ENCODE measurements around the gene RHPN2.

Gene RHPN2
- total RNA-seq = 0 to 6.0 (median 0.98) reads per million in 3 experiments

DNA sequence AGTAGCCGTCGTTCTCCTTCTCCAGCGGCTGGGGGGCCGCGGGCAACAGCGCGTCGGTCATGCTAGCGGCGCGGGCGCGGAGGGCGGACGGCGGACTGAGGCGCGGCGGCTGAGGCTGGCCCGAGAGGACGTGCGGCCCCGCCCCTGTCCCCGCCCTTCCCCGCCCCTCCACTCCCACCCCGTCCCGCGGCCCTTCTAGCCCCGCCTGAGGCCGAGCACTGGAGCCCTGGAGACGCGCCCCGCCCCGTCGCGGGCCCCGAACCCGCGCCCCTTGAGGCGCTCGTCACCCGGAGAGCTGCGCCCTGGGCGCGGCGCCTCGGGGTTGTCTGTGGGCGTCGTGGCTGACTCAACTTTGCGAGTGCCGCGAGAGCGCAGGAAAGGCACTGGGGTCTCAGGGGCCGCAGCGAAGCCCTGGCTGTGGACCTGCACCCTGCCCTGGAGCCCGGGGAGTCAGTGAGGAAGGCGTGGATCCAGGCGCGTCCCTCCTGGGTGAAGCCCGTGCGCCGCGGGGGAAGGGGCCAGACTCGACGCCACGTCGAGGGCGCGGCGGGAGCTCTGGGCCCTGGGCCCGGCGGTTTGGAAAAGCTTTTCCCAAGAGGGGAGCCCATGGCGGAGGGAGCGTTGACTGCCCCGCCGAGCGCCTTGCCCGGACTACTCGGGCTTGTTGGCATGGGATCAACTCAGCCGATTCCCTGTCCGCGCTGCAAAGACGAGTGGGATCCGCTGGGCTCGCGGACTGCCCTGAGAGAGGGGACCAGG, at the start of gene RHPN2:
Gene RHPN2, minus strand, starts transcription at position 97 of the 759 bp plus-strand sequence. Its CDS starts 36 bp downstream, at position 61.
- DNase-seq = peak; percentile 6

DNA sequence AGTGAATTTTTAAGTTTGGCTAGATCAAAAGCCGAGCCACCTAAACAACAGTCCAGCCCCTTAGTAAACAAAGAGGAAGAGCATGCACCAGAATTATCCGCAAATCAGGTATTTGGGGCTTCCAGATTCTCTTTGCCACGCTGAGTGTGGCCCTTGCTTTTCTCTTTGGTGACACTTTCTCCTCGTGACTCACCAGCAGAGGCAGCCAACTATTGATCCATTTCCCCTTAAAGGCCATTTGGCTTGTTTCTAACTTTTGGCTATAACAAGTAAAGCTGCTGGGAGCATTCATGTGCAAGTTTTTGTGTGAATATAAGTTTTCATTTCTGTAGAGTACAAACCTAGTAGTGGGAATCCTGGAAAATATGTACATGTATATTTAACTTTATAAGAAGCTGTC, 49.6 kb upstream of the RHPN2 start:
- DNase-seq = no peak

DNA sequence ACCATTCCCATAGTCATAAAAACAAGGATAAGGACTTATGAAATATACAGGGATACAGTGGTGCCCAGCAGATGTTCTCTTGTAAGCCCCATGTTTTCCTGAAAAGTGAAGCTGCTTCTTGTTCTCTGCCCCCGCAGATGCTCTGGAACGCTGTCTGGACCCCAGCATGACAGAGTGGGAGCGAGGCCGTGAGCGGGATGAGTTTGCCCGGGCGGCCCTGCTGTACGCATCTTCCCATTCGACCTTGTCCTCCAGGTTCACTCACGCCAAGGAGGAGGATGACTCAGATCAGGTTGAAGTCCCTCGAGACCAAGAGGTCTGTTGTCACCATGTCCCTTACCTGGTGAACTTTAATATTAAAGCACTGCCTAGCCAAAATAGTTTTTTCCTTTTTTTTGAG, 46.9 kb upstream of the RHPN2 start:
- no peak for DNase-seq

DNA sequence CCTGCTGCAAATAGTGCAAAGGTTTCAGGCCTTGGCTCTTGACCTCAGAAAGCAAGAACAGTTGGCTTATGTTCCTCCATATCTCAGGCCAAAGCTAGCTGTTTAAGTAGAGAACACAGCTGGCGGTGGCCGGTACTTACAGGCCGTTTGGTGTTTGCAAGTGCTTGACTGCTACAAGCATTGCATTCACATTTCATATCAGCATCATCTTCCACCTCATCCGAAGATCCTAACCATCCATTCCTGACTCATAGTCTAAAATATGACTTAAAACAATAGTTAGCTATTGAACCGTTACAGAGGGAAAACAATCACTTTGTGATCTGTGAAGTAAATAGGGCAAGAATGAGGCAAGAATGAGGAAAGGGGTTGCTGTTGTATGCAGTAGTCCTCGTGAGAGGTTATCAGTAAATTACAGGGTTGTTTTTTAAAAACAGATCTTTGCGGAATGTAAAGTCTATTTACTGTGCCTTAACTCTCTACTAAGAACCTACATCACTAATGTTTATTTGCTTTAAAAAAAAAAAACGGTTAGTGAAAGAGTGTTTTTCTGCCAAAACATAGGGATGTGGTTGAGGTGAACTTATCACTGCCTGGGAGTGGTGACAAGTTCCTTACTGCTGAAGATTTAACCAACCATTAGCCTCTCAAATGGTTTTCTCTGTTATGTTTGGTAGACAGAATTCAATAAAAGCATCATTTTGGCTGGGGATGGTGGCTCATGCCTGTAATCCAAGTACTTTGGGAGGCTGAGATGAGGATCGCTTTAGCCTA, 45.6 kb upstream of the RHPN2 start:
- no peak for DNase-seq

DNA sequence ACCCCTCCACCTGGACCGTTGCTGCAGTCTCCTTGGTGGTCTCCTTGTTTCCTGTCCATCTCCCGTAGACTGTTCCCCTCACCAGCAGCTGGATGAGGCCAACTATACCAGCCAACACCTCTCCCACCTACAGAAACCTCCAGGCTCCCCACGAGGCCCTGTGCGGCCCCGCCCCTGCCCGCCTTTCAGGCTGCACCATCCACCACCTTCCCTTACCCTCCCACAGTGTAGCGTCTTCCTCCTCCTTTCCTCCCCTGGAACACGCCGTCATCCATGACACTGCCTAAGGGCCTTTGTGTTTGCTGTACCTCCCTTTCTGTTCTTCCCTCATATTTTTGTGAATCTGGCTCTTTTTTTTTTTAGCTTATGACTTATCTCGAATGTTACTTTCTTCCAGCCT, 43.5 kb upstream of the RHPN2 start:
- DNase-seq = no peak

DNA sequence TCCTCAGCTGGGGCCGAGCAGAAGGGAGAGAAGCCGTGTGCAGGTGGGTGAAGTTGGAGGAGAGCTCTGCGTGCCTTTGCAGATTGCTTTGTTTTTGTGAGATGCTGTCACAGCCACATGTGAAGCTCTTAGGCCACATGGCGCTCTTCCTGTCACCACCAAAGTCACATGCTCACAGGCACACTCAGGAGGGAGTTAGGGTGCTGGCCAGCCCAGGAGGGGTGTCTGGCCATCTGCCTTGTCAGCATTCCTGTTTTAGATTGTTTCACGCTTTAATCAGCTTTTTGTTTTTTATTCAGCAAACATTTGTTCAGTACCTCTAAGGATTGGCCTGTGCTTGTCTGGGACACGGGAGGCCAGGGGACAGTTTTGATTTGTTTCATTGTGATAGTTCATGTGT, 38.2 kb upstream of the RHPN2 start:
- no peak for DNase-seq

DNA sequence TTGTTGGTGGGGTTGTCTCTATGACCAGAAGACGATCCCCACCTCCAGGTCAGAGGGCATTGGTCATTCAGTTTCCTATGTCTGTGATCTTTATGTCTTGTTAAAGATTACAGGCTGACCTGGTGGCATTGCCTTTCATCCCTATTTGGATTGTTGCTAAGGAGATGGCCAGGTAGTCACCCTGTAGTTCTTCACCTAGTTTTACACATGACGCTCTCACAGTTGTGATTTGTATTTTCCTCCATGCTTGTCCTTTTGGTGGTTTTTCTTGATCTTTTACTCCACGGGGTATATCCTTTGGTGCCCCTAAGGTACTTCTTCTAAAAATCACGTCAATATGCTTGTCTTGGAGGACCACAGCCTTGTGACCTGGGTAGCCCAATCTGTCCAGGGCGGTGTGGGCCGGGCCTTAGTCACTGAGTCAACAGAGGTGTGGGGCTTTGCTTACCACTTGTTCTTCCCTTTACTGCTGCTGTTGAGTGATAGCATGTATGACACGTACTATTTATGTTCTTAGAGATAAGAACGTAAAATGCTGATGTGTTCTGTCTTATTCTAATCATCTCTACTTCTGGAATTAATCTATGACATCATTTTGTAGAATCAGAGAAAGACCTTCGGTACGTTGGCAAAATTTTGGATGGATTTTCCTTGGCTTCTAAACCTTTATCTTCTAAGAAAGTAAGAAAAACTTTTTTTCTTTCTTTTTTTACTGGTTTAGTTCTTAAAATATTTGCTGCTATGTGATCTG, 36.4 kb upstream of the RHPN2 start:
- DNase-seq = no peak

DNA sequence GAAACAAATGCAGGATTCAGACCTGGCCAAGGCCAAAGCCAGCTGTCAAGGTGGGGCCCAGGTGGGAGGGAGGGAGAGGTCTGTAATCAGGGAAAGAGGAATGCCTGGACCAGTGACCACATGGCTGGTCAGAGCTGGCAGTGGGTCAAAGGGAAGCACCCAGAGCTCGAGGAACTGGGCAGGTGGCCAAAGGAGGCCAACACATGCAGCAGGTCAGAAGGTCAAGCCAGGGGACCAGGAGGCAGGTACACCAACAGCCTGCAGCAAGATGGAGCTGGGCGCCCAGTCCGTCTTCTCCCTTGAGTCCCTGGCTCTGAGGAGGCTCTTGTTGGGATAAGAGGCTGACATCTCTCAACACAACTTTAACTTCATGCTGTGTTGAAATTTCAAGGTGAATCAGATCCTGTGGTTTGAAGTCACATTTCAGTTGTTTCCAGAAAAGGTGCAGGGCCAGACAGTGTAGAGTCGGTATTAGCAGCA, 33.4 kb upstream of the RHPN2 start:
- DNase-seq = no peak

DNA sequence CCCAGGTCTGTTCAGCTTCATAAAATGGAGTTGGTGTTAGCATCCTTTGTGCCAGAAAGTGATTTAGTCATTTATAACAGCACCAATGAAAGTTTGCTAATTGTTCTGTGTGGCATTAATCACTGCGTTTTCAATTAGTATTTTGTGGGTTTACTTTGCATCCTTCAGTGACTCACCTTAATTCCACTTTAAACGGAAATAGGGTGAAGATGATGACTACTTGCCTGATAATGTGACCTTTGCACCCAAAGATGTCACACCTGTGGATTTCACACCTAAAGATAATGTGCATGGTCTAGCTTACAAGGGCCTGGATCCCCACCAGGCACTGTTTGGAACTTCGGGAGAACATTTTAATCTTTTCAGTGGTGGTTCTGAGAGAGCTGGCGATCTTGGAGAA, 31.3 kb upstream of the RHPN2 start:
- no peak for DNase-seq

DNA sequence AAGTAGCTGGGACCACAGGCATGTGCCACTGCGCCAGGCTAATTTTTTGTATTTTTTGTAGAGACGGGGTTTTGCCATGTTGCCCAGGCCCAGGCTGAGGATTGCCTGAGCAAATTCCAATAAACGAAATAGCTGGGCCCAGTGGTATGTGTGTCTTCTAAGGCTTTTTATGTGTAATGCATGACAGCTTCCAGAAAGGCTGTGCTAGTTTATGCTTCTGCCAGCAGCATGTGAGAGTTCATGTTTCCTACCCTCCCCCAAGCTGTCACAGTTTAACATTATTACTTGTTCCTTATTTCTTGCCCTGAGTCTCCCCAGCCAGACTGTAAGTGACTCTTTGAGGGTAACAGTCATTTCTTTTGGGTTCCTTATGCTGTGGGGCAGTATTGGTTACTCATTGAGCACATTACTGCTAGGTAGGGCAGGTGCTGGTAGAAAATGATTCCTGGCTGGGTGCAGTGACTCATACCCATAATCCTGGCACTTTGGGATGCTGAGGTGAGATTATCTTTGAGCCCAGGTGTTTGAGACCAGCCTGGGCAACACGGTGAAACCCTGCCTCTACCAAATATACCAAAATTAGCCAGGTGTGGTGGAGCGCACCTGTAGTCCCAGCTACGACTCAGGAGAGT, 29.9 kb upstream of the RHPN2 start:
- DNase-seq = no peak

DNA sequence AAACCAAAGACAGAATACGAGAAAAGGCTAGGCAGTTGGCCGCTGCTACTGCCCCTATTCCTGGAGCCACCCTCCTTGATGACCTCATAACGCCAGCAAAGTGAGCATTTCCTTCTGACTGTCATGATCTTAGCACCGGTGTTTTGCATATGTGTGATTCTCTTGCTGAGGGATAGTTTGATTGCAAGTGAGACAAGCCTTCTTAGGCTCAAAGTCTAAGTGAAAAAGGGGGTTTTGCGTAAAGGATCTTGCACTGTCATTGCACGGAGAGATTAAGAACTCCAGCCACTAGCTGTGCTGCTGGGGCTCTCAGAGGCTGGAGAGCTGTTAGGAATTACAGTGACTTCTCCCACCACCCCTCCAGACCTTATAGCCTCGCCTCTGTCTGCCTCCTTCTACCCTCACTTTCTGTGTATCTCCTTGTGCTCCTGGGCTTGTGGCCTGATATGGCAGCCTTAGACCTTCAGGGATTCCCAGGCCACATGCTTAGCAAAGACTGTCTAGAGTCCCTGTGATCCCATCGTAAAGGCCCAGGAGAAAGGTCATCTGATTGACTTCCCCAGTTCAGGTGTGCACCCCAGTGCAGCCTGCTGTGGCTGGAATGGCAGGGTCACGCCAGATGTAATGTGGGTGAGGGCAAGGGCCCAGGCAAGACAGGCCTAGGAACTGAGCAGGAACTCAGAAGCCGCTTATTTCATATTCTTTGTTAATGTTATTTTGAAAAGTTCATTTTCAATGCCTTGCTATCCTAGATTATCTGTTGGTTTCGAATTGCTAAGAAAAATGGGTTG, 28.9 kb upstream of the RHPN2 start:
- DNase-seq = no peak

DNA sequence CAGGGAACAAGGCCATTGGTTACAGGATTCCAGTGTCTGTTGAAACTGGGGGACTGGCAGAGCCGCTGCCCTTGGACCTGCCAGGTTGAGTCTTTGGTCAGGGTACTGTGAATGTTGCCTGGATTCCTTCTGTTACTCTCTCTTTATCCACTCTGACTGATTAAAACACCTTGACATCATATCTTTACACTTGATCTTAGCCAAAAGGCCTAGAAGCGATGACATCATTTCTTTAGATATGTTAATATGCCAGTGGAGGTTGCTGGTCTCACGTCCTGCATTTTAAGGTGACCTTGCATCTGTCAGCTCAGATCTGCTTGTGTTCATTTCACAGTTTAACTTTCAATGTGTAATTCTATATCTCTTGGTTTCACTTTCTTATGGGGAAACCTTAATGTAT, 25.5 kb upstream of the RHPN2 start:
- DNase-seq = no peak

DNA sequence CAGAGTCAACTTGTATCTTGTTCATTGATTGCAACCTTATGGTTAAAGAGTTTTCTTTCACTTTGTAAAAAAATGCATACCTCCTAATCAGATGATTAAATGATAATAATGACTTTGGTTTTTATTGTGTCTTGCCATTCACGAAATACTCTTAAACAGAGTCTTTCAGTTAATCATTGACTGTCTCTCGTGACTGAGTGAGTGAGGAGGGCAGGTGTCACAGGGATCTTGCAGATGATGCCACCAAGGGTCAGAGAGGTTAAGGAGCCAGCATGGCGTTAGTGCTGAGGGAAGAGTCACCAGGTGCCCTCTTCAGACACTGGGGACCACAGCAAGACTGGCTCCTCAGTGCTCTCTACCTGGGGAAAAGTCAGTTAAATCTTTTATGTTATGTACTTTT, 24.3 kb upstream of the RHPN2 start:
- DNase-seq = no peak

DNA sequence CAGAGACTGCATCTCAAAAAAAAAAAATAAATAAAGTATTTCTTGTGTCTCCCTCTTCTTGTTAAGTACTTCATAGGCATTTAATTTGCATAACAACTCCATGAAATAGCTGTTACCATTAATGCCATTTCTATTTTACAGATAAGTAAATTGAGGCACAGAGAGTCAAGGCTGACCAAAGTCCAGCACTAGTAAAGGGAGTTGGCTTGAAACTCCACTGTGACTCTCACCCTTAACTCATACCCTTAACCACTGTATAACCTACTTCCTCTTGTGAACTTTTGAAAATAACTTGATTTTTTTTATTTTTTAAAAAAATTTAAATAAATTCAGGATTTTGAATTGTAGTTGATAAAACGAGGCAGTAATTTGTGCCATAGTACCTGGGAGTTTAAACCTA, 22.3 kb upstream of the RHPN2 start:
- DNase-seq = no peak

DNA sequence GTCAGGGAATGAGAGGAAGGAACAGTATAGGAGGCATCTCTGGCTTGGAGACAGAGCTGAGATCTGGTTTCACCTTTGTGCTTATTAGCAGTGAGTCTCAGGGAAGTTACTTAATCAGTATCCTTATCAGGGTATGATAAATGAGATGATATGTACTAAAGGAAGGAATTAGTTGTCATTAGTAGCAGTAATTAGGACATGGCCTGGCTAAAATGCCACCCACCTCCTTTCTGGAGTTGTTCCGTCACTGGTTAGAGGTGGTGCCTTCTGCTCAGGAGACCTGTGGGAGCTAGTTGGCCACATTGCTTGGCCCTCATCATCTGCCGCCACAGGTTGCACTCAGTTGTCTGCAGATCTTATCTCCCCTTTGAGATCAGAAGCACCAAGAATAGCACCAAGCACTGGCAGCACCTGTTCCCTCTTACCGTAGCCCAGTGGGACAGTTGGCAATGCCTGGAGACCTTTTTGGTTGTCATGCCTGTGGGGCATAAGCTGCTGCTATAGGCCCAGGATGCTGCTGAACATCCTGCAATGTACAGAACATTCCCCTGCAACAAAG, 21.0 kb upstream of the RHPN2 start:
- no peak for DNase-seq

DNA sequence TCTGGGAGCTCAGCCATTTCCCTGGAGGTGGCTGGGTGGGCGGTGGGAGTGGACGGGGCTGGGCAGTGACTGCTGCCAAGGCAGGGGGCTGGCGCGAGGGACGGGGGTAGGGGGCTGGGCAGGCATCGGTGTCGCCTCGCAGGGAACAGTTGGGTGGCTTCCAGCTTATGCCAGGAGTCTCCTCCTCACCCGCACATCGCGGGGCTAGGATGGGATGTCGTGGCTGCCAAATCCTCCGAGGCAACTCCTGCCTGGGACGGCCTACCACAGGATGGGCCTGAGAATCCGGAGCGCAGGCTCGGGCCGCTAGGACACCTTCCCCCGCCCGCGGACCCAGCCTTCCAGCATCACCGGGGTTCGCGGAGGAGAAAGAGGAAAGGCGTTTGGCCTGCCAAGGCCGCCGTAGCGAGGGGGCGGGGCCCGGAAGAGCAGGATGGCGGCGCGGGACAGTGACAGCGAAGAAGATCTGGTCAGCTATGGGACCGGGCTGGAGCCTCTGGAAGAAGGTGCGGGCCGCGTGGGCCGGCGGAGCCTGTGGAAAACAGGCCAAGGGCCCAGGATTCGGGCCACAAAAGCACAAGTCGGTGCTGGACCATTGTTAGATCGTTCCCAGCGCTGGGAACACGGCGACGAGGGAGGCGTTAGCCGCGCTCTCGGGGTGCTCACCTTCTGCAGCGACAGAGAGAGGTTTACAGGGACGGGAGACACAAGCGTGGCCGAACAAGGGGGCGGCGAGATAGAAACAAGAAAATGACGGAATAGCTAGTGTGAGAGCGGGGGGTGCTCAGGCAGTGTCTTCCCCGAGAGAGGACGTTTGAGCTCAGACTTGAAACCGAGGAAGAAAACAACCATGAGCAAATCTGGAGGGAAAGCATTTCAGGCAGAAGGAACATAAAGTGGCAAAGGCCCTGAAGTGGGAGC, 16.3 kb upstream of the RHPN2 start, which contains the start of gene GPATCH1:
Gene GPATCH1, plus strand, starts transcription at position 421 of the 921 bp plus-strand sequence. Its CDS starts 13 bp downstream, at position 434.
- peak; percentile 85 for DNase-seq

DNA sequence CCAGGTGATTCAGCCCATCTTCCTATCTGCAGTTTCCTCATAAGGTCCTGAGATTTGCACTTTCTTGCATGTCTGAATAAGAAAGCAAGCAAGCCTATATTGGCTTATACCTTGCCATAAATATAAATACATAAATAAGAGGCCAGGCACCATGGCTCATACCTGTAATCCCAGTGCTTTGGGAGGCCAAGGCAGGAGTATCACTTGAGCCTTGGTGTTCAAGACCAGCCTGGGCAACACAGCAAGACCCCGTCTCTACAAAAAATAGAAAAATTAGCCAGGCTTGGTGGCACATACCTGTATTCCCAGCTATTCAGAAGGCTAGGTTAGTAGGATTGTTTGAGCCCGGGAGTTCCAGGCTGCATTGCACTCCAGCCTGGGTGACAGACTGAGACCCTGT, 10.8 kb upstream of the RHPN2 start:
- no peak for DNase-seq

DNA sequence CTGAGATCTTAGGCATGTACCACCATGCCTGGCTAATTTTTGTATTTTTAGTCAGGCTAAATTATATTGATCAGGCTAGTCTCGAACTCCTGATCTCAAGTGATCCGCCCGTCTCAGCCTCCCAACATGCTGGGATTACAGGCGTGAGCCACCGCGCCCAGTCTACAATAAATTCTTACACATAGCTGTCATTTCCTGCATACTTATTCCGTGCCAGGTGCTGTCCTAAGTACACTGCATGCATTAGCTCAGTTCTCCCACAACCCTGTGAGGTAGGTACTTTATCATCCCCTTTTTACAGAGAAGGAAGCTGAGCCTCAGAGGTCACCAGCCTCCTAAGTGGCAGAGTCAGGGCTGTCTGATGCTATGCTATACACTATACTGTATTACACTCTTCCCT, 7.2 kb upstream of the RHPN2 start:
- no peak for DNase-seq

DNA sequence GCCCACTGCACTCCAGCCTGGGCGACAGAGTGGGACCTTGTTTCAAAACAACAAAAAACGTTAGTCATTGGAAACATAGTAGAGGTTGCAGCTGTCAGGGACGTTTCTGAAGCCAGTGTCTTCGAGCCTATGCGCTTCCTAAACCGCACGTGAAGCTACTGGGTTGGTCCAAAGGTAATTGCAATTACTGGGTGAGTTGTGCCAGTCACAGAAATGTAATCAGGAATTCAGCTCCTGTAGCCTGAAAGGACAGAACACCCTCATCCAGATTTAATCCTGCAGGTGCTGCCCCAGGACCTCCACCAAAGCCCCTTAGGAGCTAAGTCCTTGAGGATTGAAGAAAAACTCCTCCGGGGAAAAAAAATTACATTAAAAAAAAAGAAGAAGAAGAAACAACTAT, 2.4 kb upstream of the RHPN2 start:
- DNase-seq = no peak

DNA sequence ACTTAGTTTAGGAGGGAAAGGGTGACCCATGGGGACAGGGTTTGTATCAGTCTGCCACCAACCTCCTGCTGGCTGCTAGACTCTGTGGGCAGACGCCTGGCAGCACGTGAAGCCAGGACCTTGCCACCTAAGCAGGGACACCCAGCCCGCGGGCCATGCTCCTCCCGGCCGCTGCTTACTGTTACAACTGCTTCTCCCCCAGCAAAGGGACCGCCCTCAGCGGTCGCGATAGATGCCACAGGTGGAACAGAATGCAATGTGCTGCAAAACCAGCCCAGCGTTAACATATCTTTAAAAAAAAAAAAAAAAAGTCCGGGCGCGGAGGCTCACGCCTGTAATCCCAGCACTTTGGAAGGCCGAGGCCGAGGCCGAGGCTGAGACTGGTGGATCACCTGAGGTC, 1.9 kb upstream of the RHPN2 start:
- no peak for DNase-seq

DNA sequence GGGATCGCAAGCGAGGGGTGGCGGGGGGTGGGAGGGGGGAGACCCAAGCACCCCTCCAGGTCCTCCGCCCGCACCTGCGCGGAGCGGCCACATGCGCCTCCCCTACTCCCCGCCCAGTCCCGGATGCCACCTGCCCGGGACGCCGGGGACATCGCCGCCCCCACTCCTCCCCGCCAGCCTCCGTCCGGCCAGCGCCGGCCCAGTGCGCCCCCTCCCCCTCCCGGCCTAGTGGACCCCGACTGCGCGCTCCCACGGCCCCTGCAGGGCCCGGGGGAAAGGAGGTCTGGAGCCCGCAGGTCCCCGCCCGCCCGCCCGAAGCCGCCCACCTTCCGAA, 263 bp downstream of the RHPN2 start:
- DNase-seq = no peak
